AG10803 (cell line): ENCODE measurements around the gene RPH3AL.
"Not testable (repeated sequence)": the region's sequence is repeated elsewhere in the genome, so short reads cannot be mapped to it uniquely, and the experiment has no call there.

Experiments
- DNase-seq: peaks from one replicate; pipeline ENCODE4 v3.0.0; 2010; ENCODE audit warnings: low read depth
- H3K4me3 ChIP-seq: 2 replicates; pipeline ENCODE4 v1.5.1; 2011; ENCODE audit warnings: mild to moderate bottlenecking, low read length, control low read depth
- TF ChIP-seq, protein P1 (sequence below): conservative IDR thresholded peaks from 2 replicates; pipeline ENCODE4 v1.5.1; 2011; ENCODE audit warnings: mild to moderate bottlenecking, low read length, control low read depth, inconsistent platforms

The RPH3AL gene

DNA sequence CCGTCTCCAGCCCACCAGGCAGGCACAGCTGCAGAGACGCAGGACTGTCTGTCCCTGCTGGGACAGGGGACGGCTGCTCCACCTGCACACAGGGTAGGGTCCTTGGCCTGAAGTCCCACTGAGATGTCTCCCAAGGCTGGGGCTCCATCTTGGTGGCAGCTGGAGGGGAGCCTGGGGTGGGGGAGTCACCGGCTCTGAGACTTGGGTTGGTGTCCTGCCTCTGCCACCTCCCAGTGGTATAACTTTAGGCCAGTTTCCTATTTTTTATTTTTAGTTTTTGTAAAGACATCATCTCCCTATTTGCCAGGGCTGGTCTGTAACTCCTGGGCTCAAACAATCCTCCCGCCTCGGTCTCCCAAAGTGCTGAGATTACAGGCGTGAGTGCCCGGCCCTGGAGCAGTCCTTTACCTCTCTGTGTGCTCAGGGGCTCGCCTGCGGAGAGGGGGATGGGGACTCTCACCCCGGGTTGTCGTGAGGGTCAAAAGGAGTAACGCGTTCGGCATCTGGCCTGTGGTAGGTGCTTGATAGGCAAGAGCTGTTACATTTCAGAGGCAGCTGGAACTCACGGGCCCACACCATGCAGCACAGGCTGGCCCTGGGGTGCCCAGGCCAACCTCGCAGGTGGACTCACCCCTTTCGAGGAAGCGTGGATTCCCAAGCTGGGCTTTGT lies 124.5 kb downstream of the RPH3AL start:
- TF ChIP-seq, protein P1, sequence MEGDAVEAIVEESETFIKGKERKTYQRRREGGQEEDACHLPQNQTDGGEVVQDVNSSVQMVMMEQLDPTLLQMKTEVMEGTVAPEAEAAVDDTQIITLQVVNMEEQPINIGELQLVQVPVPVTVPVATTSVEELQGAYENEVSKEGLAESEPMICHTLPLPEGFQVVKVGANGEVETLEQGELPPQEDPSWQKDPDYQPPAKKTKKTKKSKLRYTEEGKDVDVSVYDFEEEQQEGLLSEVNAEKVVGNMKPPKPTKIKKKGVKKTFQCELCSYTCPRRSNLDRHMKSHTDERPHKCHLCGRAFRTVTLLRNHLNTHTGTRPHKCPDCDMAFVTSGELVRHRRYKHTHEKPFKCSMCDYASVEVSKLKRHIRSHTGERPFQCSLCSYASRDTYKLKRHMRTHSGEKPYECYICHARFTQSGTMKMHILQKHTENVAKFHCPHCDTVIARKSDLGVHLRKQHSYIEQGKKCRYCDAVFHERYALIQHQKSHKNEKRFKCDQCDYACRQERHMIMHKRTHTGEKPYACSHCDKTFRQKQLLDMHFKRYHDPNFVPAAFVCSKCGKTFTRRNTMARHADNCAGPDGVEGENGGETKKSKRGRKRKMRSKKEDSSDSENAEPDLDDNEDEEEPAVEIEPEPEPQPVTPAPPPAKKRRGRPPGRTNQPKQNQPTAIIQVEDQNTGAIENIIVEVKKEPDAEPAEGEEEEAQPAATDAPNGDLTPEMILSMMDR: no peak
- H3K4me3 ChIP-seq: no peak overlapping the region
- DNase-seq: no peak

DNA sequence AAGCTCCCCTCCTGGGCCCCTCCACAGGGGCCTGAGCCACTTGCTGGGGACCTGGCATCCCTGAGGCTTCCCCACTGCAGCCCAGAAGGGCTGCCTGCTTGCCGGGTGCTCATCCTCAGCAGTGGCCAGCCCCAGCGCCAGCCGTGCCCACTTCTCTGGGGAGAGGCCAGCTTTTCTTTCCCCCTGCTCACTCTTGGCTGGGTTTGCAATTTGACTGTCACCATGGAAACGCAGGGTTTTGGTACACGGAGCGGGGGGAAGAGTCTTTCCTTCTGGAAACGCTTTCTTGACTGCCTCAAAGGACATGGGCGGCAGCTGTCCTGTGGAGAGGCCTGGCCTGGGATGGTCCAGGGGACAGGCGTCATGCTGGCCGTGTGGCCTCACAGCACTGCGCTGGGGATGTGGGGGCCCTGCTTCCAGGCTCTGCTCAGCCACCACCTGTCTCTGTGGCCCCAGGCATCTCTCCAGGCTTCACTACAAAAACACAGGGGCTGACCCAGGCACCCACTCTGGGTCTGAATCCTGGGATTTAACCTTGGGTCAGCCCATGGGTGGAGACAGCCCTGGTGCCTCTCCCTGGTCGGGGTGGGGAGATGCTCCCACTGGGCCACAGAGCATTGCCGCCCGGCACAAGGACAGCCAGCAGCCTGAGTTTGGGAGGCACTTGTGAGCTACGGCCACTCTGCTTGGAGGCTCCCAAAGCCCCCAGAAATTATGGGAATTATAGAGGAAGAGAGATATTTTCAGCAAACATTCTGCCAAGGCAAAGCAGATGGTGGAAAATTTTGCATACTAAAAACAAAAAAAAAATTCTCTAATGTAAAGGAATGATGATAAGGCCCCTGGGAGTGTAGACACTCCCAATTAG lies 125.3 kb downstream of the RPH3AL start:
- no peak overlapping the region for H3K4me3 ChIP-seq
- TF ChIP-seq, protein P1: no peak
- DNase-seq: no peak

DNA sequence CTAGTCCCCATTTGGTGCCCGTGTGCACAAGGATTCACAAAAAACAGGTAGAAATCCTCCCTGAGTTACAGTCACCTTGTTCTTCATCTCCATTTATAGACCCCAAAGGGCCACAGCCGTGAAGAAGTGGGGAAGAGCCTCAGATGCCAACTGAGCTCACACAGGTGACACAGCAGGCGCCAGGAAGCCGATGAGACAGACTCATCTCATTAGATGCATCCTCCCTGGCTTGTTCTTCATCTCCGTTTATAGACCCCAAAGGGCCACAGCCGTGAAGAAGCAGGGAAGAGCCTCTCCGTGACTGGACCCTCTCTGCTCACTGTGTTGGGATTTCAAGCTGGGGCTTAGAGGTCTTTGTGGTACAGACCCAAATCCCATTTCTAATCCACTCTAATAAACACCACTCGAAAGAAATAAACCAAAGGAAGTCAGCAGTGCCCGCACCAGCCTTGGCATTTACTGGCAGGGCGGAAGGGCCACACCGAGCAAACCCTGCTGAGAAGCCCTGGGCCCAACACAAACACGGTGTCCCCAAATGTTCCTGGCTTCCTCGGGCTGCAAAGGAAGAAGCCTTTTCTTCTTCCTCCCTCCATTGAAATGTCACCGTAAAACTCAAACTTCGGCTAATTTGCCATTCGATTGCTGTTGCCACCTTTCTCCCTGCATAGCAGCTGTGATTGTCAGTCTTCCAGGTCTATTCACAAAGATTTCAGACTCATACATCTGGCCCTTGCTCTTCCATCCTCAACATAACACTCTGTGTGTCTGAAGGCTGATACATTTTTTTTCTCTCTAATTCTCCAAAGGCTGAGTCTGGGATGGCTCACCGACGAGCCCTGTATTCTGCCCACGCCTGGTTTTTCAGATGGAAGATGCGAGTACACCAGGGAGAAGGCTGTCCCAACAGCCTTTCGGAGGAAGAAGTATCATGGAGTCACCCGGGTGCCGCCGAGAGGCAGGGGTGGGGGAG lies 126.2 kb downstream of the RPH3AL start:
- TF ChIP-seq, protein P1: no peak
- H3K4me3 ChIP-seq: no peak overlapping the region
- DNase-seq: no peak

DNA sequence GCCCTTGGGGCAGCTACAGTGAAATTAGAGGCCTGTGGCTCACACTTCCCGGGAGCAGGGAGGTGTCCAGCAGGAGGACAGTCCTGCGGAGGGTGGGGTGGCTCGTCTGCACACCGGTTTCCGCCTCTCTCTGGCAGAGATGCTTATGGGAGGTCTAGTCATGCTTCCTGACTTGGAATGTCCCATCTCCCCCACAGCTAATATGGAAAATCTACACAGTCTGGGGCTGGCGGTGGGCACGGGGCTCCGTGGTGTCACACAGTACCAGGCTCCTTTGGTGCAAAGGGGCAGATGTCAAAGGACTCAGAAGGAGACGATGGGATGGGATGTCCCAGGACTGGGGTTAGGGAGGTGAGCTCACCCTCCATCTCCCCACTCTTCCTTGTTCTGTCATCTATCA lies 127.1 kb downstream of the RPH3AL start:
- TF ChIP-seq, protein P1: no peak
- no peak for DNase-seq
- no peak overlapping the region for H3K4me3 ChIP-seq

DNA sequence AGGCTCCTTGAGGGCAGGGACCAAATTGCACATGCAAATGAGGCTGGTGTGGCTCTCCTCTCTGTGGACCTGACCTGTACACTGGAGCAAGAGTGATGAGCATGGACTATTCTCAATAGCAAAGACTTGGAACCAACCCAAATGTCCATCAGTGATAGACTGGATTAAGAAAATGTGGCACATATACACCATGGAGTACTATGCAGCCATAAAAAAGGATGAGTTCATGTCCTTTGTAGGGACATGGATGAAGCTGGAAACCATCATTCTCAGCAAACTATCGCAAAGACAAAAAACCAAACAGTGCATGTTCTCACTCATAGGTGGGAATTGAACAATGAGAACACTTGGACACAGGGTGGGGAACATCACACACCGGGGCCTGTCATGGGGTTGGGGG lies 128.0 kb downstream of the RPH3AL start:
- not testable (repeated sequence) for H3K4me3 ChIP-seq, DNase-seq

DNA sequence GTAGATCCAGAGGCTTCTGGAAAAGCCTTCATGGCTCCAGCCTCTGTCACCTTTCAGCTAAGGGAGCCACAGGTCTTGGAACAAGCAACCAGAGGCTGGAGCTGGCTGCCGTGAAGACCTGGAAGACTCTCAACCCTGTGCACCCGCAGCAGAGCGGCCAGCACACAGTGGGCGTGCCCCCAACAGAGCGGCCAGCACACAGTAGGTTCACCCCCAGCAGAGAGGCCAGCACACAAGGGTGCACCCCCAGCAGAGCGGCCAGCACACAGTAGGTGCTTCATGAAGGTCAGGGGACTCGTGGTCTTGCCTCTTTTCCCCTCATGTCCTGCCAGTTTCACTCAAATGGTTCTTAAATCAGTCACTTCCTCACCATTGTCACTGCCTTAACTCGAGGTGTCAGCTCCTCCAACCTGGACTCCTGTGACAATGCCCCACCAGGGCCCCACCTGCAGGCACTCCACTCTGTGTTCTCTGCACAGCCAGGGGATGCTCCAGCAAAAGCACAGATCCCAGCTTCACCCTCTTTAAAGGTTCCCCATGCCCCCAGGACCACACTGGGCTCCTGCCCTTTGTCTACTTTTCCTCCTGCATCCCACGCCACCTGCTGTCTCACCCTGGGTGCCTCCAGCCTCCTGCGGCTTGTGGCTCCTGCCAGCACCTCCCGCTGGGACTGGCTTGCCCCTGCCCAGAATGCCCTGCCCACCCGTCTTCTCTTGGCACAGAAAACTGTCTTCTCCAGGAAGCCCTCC lies 128.7 kb downstream of the RPH3AL start:
- TF ChIP-seq, protein P1: no peak
- no peak overlapping the region for H3K4me3 ChIP-seq
- DNase-seq: no peak
